K562 (cell line): Measurements from ENCODE around the gene SLC25A34. TPM values are rescaled to one million over a fixed set of nuclear protein-coding genes. Genes with fewer than 3 reads are reported as not detected.

Experiments used
- ATAC-seq: fragments of 200-7000 bp; cut with Tn5 transposase; 3 replicates; pipeline ENCODE4 v1.9.1; 2020; ENCODE audit warnings: moderate library complexity
- BruUV-seq: library from RNA; stranded (reverse); fragments of 400-500 nt; replicated peaks from 2 replicates; lab custom pipeline; 2021; lab: Mats Ljungman, UMichigan
- CTCF ChIA-PET: fragments of 300-600 bp; formaldehyde crosslinking; extraction: SDS; loops from one replicate; lab custom pipeline; 2021; ENCODE audit warnings: low intra/inter-chr PET ratio; lab: Yijun Ruan, JAX
- POLR2A ChIA-PET: fragments of 300-600, 350-650 bp; sonication (Branson Sonifier 250); formaldehyde crosslinking; extraction: SDS; loops from one replicate; lab custom pipeline; 2021; ENCODE audit warnings: antibody characterized with exemption, inconsistent platforms; lab: Yijun Ruan, JAX
- DNase-seq, 4 experiments: peaks; one replicate each; pipeline versions ENCODE4 v3.0.0 to v3.0.0-alpha.2; 2011 to 2018; ENCODE audit warnings: low spot score in 3 of 4, mixed read lengths in 3 of 4; ENCODE audit errors: extremely low read depth in 1 of 4
- FAIRE-seq: peaks from 2 replicates; lab custom pipeline; 2011; peaks lifted over from hg19 to GRCh38; lab: Jason Lieb, UNC
- H2AFZ ChIP-seq: 2 replicates; pipeline ENCODE4 v1.6.0; 2011; ENCODE audit warnings: low read depth, low read length, control low read depth, inconsistent platforms
- H3K27ac ChIP-seq: fragments of 200-600 bp; 3 replicates; pipeline ENCODE4 v1.8.0; 2011; ENCODE audit warnings: low read depth, mild to moderate bottlenecking, control low read depth, inconsistent platforms, low read length, moderate library complexity, mixed read lengths; ENCODE audit errors: extremely low read depth
- H3K27me3 ChIP-seq, 2 experiments: fragments of 300-600 bp in 1 of 2; 2 replicates in 1 of 2; 3 replicates in 1 of 2; pipeline versions ENCODE4 v1.6.0 to v1.8.0; 2011; ENCODE audit warnings: inconsistent platforms in 2 of 2, low read length in 2 of 2, mild to moderate bottlenecking in 1 of 2, mixed read lengths in 1 of 2, moderate library complexity in 1 of 2; ENCODE audit not compliant: control insufficient read depth in 2 of 2, insufficient read depth in 2 of 2
- H3K36me3 ChIP-seq: fragments of 300-600 bp; 3 replicates; pipeline ENCODE4 v1.8.0; 2011; ENCODE audit warnings: mild to moderate bottlenecking, low read length, inconsistent platforms; ENCODE audit not compliant: control insufficient read depth, insufficient read depth
- H3K4me1 ChIP-seq, 2 experiments: fragments of 200-600 bp in 1 of 2; replicated peaks in 1 of 2; 2 replicates in 1 of 2; 3 replicates in 1 of 2; pipeline versions ENCODE4 v1.5.1 to v1.8.0; 2011; ENCODE audit warnings: inconsistent platforms in 2 of 2, low read length in 2 of 2, mild to moderate bottlenecking in 1 of 2, mixed read lengths in 1 of 2, moderate library complexity in 1 of 2; ENCODE audit not compliant: control insufficient read depth in 2 of 2, insufficient read depth in 2 of 2
- H3K4me2 ChIP-seq: 2 replicates; pipeline ENCODE4 v1.6.1; 2011; ENCODE audit warnings: low read length, control low read depth, inconsistent platforms, mixed read lengths; ENCODE audit not compliant: insufficient read depth
- H3K4me3 ChIP-seq: fragments of 200-600 bp; sonication (generic), shearing (Covaris generic); 2 replicates; pipeline ENCODE4 v1.5.1; 2016; ENCODE audit warnings: control low read depth, inconsistent platforms
- H3K79me2 ChIP-seq: fragments of 200-600 bp; 3 replicates; pipeline ENCODE4 v1.8.0; 2011; ENCODE audit warnings: low read length, inconsistent platforms; ENCODE audit not compliant: control insufficient read depth, insufficient read depth
- H3K9ac ChIP-seq, 2 experiments: 2 replicates each; pipeline versions ENCODE4 v1.6.0 to v1.6.1; 2011; ENCODE audit warnings: low read depth in 2 of 2, low read length in 2 of 2, control low read depth in 1 of 2, inconsistent platforms in 1 of 2, mild to moderate bottlenecking in 1 of 2, mixed read lengths in 1 of 2; ENCODE audit not compliant: insufficient read depth in 1 of 2
- H3K9me1 ChIP-seq: one replicate; pipeline ENCODE4 v1.6.0; 2011; ENCODE audit warnings: inconsistent platforms, mild to moderate bottlenecking, low read length, moderate library complexity; ENCODE audit not compliant: control insufficient read depth, insufficient read depth
- H3K9me3 ChIP-seq: replicated peaks from 2 replicates; pipeline ENCODE4 v1.5.1; 2011; ENCODE audit warnings: low read depth, low read length, inconsistent platforms; ENCODE audit not compliant: control insufficient read depth, insufficient read depth
- H4K20me1 ChIP-seq: replicated peaks from 2 replicates; pipeline ENCODE4 v1.6.1; 2011; ENCODE audit warnings: low read length, inconsistent platforms, mixed read lengths; ENCODE audit not compliant: control insufficient read depth, insufficient read depth
- BRCA1 ChIP-seq, 2 experiments: fragments of 450-650 bp in 1 of 2; sonication (generic) in 1 of 2; formaldehyde crosslinking in 1 of 2; IDR thresholded peaks; 2 replicates each; pipeline versions ENCODE4 v1.5.0 to v1.6.1; 2017 to 2020; ENCODE audit warnings: mild to moderate bottlenecking in 1 of 2, missing genetic modification reagents in 1 of 2
- NCOA1 ChIP-seq: fragments of 450-650 bp; IDR thresholded peaks from 2 replicates; pipeline ENCODE4 v1.6.1; 2016; ENCODE audit warnings: low read depth
- TFAP4 ChIP-seq: sonication (generic); formaldehyde crosslinking; IDR thresholded peaks from 2 replicates; pipeline ENCODE4 v1.8.0; 2022; ENCODE audit warnings: missing genetic modification reagents, mild to moderate bottlenecking, moderate library complexity, borderline replicate concordance
- WGBS: fragments of 100-300 bp; shearing (Covaris generic); methylation state at CpG from one replicate; pipeline ENCODE4 v1.1.6; 2016; ENCODE audit warnings: low coverage, mixed read lengths; ENCODE audit not compliant: insufficient coverage; ENCODE audit errors: missing lambda C conversion rate; 5-methylcytosine and 5-hydroxymethylcytosine counted together
- in situ Hi-C: fragments of 300-500 bp; cut with MboI; formaldehyde crosslinking; loops from 4 replicates; pipeline ENCODE4 v1.15.0; 2018; ENCODE audit warnings: inconsistent platforms, mixed read lengths
- intact Hi-C: fragments of 100-400 bp; cut with micrococcal nuclease; formaldehyde crosslinking; loops from 2 replicates; pipeline ENCODE4 v1.14.2; 2022
- polyA plus RNA-seq, 8 experiments: library from polyadenylated mRNA; depleted of rRNA in 4 of 8; stranded (reverse) in 5 of 8; unstranded in 3 of 8; fragments of >200 nt; fragmentation: Nextera tagmentation in 2 of 8; fragmentation: Illumina TruSeq in 1 of 8; extraction: Ambion mirVana in 2 of 8; extraction: Trizol in 1 of 8; gene quantifications; 2 replicates each; pipeline versions ENCODE4 v1.2.1 to v1.2.3, GENCODE V29; 2011 to 2014; ENCODE audit warnings: inconsistent platforms in 1 of 8, missing spikeins in 1 of 8
- total RNA-seq, 7 experiments: library from RNA; depleted of rRNA in 6 of 7; stranded (reverse); fragments of >200 nt in 6 of 7; fragmentation: Illumina TruSeq in 2 of 7; extraction: Trizol in 2 of 7; gene quantifications; 2 replicates each; pipeline versions ENCODE4 v1.2.1 to v1.2.3, GENCODE V29; 2011 to 2021; ENCODE audit warnings: low replicate concordance in 1 of 7

Gene SLC25A34
- total and polyA plus RNA-seq, 9 of the 15 experiments (the other 6 are each of a cell fraction or from before 2014, with no cell fraction given), result 0.01 to 0.57 (median 0.16) TPM

GRCh38 chr1:15691434-15692032 is 44.5 kb upstream of the SLC25A34 start:
- Histone ChIP-seq H3K4me2 (peak overlapping the region; percentile 65; the same call in 1 of the 2 replicates), H3K9me3 (no peaks in the 10 kb centered on the region; the same call in 1 of the 2 replicates), H4K20me1 (no peaks in the 10 kb centered on the region), H3K36me3 (peaks cover 50% of the 10 kb centered on the region), H3K27ac (peak overlapping the region; percentile 63; the same call in 1 of the 3 replicates), H3K4me1 (peaks cover 13 to 18% of the 10 kb centered on the region in 2 experiments; a peak in 4 of 5 replicates), H3K4me3 (no peak overlapping the region), H3K9ac (peak overlapping the region; percentile 48 to 88), H2AFZ (no peak overlapping the region), H3K27me3 (no peaks in the 10 kb centered on the region), H3K9me1 (no peaks in the 10 kb centered on the region), H3K79me2 (peaks cover 77% of the 10 kb centered on the region)
- BruUV-seq, result no TSS peak
- peak in 1 of 4 experiments; percentile 15 for DNase-seq
- intact Hi-C loops (no loop called here), in situ Hi-C loops (no loop called here)
- TF ChIP-seq BRCA1 (IDR thresholded peaks at IDR 0.05), result no peak
- TF ChIP-seq BRCA1 (CRISPR knock-in tag; IDR thresholded peaks at IDR 0.05), result no peak
- no peak for TF ChIP-seq NCOA1
- TF ChIP-seq TFAP4, result peak; percentile 37; the same call in 1 of the 2 replicates
- no peak for FAIRE-seq
- ATAC-seq, result peak; percentile 10
- WGBS, result 78% methylated on average over 11 of the region's 11 CpGs
- ChIA-PET CTCF (interaction anchor here (0.6 kb wide), 1 partner anchor 318 kb away, joined by 3 read pairs; no protein-coding TSS in a partner anchor), POLR2A (interaction anchor here (0.6 to 1.7 kb wide), 5 partner anchors 9 to 248 kb away, joined by 3 to 8 read pairs (median 3); no protein-coding TSS in a partner anchor)
